GM11168 (cell line): Measurements from ENCODE around the gene PBX2.

Experiments used
- in situ Hi-C: fragments of 300-500 bp; cut with MboI; formaldehyde crosslinking; loops from one replicate; pipeline ENCODE4 v1.12.0; 2022; ENCODE audit warnings: low sequenced_read_pairs; ENCODE audit not compliant: unreplicated experiment

The PBX2 gene

DNA sequence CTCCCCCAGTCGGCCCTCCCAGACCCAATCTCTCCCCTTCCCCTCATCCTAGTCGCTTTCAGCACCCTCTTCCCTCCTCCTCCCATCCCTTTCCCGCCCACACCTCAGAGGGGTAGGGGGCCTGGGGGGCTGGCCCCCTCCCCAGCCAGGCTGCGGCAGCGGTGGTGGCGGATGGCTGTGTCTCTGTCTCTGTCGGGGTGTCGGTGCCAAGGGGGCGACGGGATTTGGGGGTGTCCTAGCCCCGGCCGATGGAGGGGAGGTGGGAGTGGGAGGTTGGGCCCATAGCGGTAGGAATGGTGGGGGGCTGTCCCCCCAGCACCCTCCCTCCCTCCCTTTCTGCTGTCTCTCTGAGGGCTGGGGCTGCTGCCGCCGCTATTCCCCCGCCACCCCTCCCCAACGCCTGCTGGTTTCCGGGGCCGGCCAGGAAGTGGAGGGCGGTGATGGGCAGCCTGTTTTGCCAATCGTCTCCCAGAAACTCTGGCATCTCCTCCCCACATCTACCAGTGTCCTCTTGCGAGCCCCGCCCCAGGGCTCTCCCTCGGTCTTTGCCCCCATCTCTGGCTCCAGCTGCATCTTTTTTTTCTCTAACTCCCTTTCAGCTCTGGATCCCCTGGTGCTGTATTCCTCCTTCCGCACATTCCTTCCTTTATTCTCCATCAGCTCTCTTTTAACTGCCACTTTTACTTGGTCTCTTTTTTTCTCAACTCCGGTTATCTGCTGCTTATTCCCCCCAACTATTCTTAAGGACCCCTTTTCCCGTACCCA, 14.1 kb downstream of the PBX2 start, which contains the start of gene AGPAT1:
TSS of gene AGPAT1 (minus strand) at position 374 of the 765 bp plus-strand sequence. CDS start 4,588 bp downstream, outside the sequence.
- in situ Hi-C loops, result no loop called here

DNA sequence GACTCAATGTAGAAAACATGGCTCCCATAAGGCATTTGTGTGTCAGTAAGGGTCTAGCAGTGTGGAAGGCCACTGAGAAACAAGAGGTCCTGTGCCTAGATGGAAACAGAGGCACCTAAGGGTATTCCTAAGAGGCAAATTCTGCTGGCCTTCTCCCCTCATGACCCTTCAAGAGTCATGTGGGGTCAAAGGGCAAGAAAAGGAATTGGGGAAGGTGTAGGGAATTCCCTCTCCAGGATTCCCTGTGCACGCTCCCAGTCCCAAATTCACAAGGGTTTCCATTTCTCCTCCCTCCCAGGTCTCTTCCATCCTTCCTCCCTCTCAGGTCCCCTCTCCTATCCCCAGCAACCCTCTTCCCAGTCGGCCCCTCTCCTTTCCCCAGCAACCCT, 14.7 kb downstream of the PBX2 start:
- in situ Hi-C loops, result no loop called here

DNA sequence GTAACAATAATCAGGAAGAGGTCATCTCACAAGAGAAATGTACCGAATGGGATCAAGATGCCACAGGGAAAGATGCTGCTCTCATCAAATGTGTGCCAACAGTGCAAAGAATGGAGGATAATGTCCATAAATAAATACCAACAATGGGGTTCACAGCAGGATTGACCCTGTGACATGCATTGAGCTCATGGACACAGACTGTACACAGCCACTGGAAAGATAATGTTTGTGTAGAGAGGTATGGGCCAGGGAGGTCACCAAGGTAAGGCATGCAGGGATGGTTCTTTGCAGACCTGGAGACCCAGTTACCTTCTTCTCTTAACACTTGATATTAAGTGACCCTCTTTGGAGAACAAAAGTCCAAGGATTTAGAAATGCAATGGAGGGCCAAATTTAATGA, 15.6 kb downstream of the PBX2 start:
- in situ Hi-C loops, result no loop called here

DNA sequence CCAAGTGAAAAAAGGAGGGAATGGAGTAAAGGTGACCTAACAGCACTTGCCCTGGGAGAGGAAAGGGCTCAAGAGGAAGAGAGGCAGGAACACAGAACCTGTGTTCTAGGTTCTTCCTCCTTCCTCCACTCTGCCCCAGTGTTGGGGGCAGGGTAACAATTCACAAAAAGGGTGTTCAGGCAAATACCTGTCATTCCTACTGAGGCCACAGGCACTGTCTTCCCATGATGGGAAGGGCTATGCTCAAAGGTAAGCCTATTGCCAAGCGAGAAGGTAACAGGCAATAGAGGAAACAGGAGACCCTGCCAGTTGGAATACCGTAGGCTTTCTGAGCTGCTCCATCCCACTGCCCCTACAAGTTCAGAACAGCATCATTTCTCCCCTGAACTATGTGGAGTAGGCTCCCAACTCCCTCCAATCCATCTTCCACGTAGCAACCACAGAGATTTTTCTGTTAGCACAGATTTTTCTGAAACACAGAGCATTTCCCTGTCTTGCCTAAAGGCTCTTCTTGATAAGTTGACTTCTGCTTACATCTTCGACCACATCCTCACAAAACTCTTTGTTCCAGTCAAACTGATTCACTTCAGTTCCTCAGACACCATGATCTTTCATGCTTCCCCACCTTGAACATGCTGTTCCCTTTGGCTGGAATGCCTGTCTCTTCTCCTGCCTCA, 16.8 kb downstream of the PBX2 start:
- in situ Hi-C loops, result no loop called here

DNA sequence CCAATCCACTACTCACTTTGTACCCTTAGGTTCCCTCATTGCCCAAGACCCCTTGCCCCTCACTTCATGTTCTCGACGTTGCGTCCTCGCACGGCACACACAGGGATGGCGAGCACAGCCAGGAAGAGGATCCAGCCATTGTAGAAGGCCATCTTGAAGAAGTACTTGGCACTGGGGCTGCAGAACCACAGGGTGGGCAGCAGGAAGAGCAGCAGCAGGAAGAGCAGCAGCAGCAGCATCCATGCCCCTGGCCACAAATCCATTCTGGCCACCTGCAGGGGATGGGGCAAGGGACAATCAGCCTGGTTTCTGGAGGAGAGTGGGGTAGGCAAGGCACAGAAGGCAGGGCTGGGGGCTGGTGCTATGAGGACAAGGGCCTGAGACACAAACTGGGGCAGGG, 18.8 kb downstream of the PBX2 start:
- in situ Hi-C loops, result no loop called here

DNA sequence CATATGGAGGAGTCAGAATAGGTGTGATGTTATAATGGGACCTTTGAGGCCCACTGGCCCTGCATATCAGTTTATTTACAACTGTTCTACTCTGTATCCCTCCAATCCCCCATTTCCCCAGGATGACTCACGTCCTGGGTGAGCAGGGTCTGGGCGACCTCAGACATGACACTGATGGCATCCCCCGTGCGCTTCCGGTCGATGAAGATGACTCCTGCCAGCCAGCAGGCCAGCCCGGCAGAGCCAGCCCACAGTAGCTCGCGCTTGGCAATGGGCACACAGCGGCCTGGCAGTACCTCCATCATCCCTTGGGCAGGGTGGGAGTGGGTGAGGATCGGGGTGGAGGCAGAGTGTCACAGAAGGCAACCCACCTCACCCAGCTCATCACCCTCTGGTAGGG, 19.7 kb downstream of the PBX2 start:
- in situ Hi-C loops, result no loop called here

DNA sequence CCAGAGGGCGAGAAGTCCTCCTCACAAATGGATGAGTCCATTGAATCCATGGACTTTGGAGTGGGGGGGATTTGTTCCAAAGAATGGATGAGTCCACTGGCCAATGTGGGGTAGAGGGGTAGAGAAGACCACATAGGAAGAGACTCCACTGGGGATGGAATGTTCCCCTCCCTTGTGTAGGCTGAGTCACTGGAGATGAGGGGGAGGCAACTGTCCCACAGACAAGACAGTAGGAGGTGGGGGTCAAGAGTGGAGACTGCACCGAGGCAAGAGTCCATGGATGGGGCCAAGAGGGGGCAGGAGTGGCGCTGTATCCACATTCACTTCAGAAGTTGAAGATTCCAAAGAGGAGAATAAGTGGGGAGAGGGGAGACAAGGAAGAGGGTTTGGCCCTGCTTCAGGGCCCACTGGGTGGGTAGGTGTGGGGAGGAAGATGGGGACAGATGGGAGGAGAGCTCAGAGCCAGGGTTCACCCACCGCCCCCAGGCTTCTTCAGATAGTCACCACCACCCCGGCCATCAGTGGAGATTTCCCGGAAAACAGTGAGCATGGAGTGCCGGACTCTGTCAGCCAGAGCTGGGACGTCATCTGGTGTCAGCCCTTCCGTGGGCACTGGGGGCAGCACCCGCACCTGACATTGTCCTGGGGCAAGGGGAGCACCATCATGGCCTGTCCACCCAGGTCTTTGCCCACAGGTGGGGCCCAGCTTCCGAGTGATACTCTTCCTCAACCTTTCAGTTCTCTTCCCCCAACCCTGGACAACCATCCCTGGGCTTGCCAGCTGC, 21.0 kb downstream of the PBX2 start:
- in situ Hi-C loops, result no loop called here

DNA sequence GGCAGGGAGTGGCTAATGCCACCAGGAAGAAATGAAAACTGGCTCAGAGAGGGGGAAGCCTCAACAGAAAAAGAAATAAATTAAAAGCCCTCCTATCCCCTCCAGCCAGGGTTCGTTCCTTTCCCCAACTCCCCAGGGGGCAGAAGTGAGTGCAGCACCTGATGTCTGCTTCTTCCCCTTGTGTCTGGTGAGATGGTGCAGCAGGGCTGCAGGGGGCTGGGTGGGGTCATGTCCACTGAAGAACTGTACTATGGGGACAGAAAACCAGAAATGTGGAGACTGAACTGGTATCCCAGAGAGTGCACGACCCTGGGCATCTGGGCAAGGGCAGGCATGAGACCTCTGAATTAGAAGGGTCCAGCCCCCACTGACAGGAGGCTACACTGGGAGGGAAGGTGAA, 21.7 kb downstream of the PBX2 start:
- in situ Hi-C loops, result no loop called here

DNA sequence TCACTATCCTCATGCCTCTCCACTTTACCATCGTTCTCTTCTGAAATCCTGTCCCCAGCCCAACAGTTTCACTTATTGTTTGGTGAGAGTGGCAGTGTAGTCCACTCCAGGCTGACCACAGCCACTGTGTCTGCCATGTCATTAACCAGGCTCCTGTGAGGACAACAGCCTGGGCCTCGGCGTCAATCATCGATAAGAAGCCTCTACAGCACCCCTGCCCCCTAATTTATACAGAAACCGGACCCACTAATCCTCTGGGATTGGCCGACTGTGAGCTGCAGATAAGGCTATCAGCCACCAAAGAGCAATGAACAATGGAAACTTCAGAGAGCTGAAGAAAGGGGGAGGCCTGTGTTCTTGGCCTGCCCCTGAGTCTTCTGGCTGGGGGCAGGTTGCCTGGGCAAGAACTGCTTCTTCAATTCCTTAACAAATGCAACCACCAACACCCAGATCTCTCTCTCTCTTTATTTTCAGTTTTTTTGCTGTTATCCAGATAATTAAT, 22.2 kb downstream of the PBX2 start:
- in situ Hi-C loops, result no loop called here

DNA sequence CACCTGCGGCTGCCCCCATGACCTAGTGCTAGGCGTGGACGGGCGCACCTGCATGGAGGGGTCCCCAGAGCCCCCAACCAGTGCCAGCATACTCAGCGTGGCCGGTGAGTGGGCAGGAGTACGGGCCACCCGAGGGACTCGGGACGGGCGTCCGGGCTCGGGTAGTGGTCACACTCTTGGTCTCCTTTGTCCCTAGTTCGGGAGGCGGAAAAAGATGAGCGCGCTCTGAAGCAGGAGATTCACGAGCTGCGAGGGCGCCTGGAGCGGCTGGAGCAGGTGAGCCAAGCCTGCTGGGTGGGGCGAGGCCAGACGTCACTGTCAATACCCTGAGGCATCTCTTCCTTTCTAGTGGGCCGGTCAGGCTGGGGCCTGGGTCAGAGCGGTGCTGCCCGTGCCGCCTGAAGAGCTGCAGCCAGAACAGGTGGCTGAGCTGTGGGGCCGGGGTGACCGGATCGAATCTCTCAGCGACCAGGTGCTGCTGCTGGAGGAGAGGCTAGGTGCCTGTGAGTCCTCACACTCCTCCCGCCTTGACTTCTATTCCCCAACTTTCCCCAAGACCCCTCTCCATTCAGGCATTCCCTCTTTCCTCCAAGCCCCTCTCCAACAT, 22.7 kb downstream of the PBX2 start:
- in situ Hi-C loops, result no loop called here

DNA sequence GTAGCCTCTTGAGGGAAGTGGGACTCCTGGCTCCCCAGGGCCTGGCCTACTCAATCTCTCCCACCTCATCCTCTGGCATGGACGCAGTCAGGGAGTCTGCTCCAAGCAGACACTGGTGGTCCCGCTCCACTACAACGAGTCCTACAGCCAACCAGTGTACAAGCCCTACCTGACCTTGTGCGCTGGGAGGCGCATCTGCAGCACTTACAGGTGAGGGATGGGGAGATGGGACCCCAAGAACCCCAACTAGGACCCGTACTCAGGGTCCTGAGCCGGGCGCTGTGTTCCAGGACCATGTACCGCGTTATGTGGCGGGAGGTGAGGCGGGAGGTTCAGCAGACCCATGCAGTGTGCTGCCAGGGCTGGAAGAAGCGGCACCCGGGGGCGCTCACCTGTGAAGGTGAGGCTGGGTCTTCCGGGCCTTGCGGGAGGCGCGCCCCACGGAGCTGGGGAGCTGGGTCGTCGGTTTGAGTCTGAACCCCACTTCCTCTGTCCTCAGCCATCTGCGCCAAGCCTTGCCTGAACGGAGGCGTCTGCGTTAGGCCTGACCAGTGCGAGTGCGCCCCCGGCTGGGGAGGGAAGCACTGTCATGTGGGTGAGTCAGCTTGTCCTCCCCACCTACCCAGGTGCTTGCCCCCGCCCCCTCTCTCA, 23.5 kb downstream of the PBX2 start:
- in situ Hi-C loops, result no loop called here

DNA sequence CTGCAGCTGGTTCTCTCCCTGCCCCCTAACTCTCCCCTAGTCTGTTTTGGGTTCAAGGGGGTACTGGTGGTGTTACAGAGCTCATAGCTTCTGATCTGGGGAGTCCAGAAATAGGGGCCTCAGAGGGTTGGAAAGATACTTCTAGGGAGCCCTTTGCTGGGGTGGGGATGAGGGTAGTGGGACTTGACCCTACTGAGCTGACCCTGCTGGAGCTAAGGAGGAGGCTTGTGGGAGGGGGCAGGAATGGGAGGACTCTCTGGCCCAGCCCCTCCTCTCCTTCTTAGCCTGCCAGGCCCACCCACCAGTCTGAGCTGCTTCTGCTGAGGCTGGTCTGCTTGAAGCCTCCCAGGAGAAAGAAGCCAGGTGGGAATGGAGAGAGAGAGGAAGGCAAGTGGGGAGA, 25.7 kb downstream of the PBX2 start, which contains the start of gene EGFL8:
TSS of gene EGFL8 (plus strand) at position 301 of the 400 bp plus-strand sequence. CDS start 1,571 bp downstream, outside the sequence.
- in situ Hi-C loops, result no loop called here

DNA sequence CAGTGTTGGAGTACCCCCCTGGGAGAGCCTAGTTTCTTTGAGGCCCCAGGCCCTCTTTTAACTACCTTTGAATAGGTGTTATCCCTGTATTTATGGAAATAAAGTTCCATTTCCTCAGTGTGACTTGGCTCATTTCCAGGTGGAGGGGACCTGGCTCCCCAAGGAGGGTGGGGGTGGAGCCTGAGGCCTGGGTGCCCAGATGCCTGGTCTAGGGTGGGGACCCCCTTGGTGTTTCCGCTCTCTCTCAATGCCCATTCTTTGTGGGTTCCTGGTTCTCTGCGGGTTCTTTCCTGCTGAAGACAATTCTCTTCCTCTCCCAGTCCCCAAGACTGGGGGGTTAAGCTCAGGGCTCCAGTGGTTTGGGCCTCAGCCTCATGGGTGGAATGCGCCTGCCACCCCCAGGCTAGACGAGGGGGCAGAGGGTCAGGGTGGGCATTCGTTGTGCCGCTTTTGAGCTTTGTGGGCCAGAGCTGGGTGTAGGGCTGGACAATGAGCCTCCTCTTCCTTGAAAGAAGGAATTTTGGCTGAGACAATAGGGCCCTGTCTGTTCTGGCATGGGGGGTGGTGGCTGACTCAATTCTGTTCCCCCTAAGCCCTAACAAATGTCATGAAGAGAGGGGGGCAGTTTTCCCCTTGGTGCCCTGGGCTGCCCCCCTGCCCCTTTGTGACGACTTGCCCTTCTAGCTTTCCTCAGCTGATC, 26.3 kb downstream of the PBX2 start:
- in situ Hi-C loops, result no loop called here

DNA sequence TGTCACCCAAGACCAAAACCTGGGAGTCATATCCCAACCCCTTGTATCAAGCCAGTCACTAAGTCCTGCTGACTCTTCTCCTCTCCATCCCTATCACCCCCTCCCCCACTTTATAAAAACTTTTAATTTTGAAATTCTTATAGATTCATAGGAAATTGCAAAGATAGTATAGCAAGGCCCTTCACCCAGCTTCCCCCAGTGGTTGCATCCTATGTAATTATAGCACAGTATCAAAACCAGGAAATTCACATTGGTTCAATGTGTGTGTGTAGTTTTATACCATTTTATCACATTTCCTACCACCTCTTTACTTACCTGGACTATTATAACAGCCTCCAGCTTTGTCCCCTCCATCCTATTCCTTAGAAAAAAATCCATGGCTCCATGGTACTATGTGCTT, 31.9 kb downstream of the PBX2 start:
- in situ Hi-C loops, result no loop called here

DNA sequence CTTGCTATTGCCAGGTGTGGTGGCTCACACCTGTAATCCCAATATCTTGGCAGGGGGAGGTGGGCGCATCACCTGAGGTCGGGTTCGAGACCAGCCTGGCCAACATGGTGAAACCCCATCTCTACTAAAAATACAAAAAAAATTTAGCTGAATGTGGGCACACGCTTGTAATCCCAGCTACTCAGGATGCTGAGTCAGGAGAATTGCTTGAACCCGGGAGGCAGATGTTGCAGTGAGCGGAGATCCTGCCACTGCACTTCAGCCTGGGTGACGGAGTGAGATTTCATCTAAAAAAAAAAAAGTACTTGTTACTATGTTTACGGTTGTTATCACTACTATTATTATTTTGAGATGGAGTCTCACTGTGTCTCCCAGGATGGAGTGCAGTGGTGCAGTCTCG, 33.1 kb downstream of the PBX2 start:
- in situ Hi-C loops, result no loop called here

DNA sequence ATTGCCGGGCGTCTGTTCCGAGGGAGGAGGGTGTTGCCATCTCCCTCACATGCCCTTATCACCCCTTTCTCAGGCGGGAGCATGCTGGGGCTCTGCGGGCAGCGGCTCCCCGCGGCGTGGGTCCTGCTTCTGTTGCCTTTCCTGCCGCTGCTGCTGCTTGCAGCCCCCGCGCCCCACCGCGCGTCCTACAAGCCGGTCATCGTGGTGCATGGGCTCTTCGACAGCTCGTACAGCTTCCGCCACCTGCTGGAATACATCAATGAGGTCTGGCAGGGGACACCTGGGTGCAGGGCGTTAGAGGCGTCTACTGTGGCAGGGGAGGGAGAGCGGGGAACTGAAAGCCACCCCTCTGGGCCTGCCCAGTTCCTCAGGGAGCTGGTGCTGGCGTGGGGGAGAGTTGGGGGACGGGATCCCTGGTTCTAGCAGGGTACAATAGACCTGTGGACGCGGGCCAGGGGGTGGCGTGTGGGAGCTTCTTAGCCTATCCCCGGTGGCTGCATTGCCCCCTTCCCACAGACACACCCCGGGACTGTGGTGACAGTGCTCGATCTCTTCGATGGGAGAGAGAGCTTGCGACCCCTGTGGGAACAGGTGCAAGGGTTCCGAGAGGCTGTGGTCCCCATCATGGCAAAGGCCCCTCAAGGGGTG, 35.4 kb downstream of the PBX2 start:
- in situ Hi-C loops, result no loop called here

DNA sequence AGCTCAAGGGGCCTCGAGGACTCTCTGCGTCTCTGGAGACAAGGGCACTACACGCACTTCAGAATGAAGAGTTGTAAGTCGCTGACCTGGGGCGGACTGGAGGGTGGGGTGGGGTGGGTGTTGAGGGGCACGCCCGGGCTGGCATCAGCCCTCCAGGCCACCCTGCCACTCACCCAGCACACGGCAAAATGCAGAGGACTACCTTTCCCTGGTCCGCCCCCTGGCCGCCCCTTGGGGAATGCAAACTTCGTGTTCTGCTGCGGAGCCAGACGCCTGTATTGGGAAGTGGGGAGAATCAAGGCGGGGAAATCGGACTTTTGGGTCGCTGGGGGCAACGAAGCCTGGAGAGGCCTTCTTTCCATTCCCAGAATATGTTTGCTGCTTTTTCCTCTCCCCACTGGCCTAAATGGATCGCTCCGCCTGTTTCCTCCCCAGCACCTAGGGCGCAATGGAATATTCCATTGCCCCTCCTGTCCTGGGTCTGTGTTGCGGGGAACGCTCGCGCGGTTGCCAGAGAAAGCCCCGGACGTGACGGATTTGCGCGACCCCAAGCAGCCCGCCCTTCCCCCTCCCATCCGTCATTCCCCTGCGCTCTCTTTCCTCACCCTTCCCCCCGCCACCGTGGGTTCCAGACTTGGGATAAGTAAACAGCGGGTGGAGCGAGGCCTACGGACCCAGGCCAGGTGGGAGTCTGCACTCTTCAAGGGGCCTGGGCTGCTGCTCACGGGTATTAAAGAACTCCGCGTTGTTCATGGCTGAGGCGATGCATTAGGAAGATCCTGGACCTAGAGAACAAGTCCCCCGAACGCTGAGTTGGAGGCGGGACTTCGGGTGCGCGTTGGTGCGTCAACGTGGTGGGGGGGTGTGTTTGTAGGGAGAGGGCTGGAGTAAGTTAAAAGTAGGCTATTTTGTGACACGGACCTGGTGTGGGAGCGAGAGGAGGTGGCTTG, 36.2 kb downstream of the PBX2 start, which contains the start of gene PPT2:
TSS of gene PPT2 (plus strand) at position 578 of the 950 bp plus-strand sequence. CDS start 454 bp downstream, outside the sequence.
- in situ Hi-C loops, result no loop called here
